Right kidney (tissue), 9 donors: Measurements from ENCODE around the gene QRICH1.

ENCODE experiments used
- DNase-seq: peaks from one replicate; pipeline ENCODE4 v3.0.0-alpha.2; 2016
- long read RNA-seq, 8 donors: transcript quantifications; one replicate each; lab custom pipeline, GENCODE V29; 2026

Gene QRICH1, protein sequence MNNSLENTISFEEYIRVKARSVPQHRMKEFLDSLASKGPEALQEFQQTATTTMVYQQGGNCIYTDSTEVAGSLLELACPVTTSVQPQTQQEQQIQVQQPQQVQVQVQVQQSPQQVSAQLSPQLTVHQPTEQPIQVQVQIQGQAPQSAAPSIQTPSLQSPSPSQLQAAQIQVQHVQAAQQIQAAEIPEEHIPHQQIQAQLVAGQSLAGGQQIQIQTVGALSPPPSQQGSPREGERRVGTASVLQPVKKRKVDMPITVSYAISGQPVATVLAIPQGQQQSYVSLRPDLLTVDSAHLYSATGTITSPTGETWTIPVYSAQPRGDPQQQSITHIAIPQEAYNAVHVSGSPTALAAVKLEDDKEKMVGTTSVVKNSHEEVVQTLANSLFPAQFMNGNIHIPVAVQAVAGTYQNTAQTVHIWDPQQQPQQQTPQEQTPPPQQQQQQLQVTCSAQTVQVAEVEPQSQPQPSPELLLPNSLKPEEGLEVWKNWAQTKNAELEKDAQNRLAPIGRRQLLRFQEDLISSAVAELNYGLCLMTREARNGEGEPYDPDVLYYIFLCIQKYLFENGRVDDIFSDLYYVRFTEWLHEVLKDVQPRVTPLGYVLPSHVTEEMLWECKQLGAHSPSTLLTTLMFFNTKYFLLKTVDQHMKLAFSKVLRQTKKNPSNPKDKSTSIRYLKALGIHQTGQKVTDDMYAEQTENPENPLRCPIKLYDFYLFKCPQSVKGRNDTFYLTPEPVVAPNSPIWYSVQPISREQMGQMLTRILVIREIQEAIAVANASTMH
- long read RNA-seq, donor 1, partial matches to known transcripts: 16 of 21 reads
- long read RNA-seq, donor 1, other reads (novel, unspliced or antisense): 0 of 21 reads
- long read RNA-seq, donor 2, partial matches to known transcripts: 17 of 18 reads
- long read RNA-seq, donor 2, other reads (novel, unspliced or antisense): 0 of 18 reads
- long read RNA-seq, donor 3, partial matches to known transcripts: 6 of 8 reads
- long read RNA-seq, donor 3, other reads (novel, unspliced or antisense): 0 of 8 reads
- long read RNA-seq, donor 4, partial matches to known transcripts: 18 of 24 reads
- long read RNA-seq, donor 4, other reads (novel, unspliced or antisense): 0 of 24 reads
- long read RNA-seq, donor 5, partial matches to known transcripts: 5 of 7 reads
- long read RNA-seq, donor 5, other reads (novel, unspliced or antisense): 0 of 7 reads
- long read RNA-seq, donor 6, partial matches to known transcripts: 31 of 33 reads
- long read RNA-seq, donor 6, other reads (novel, unspliced or antisense): 0 of 33 reads
- long read RNA-seq, donor 7, partial matches to known transcripts: 84 of 89 reads
- long read RNA-seq, donor 7, other reads (novel, unspliced or antisense): 0 of 89 reads
- long read RNA-seq, donor 8, partial matches to known transcripts: 22 of 27 reads
- long read RNA-seq, donor 8, other reads (novel, unspliced or antisense): 0 of 27 reads

- DNase-seq: peak; percentile 99
Observed at GRCh38 chr3:49093853-49094767, at the start of gene QRICH1. QRICH1 (minus strand) TSS chr3:49094071; CDS start chr3:49077017, 17,054 bp downstream.

DNA sequence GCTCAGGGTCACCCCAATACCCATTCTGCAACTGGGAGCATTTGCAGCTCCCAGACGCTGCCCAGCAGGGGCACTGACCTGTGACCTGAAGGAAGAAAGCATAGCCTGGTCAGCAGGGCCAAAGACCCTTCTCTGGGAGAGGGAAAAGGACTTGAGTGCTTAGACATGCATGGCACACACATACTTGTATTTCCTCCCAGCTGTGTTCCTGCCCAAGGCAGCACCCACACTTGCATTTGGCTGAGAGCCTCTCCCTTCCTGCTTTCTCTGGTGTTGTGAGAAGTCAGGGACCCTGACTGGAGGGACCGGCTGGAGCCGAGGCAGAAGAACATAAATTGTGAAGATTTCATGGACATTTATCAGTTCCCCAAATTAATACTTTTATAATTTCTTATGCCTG lies 46.2 kb upstream of the QRICH1 start:
- no peak for DNase-seq

GRCh38 chr3:49135499-49135898 lies 41.6 kb upstream of the QRICH1 start:
- DNase-seq: no peak

GRCh38 chr3:49134471-49135265 lies 40.8 kb upstream of the QRICH1 start:
- DNase-seq: no peak

DNA sequence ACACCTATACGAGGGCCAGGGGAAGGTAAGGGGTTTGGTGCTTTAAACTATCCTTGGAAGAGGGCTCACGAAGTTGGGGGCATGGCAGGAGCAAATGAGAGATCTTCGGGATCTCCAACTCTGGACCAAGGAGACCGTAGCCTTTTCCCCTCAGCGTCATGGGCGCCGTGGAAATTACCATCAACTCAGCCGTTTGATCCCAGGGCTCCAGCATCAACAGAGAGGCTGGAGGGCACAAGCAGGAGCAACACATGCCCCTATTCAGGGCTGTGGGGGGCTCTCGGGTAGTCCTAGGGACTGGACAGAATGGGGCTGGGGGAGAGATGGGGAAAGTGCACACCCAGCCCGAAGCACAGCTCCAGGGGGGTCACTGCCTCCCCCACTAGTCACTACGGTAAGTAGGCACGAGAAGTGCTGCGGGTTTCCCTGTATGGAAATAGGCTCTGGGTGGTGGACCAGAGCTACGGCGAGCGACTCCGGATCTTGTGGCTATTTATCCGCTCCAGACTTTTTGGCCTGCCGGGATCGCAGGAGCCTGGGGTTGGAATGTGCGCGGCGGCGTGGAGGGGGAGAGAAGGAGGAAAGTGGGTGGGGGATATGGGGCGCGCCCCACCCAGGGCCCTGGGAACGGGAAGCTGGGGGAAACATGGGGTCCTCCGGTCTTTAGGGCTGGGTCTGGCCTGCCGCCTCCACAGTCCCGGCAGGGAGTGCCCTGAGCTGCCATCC lies 39.5 kb upstream of the QRICH1 start:
- DNase-seq: peak; percentile 84

GRCh38 chr3:49132437-49133225 lies 38.8 kb upstream of the QRICH1 start, which contains the start of gene LAMB2:
LAMB2 (minus strand) TSS chr3:49133050; CDS start chr3:49132867, 183 bp downstream.
- DNase-seq: peak; percentile 87

DNA sequence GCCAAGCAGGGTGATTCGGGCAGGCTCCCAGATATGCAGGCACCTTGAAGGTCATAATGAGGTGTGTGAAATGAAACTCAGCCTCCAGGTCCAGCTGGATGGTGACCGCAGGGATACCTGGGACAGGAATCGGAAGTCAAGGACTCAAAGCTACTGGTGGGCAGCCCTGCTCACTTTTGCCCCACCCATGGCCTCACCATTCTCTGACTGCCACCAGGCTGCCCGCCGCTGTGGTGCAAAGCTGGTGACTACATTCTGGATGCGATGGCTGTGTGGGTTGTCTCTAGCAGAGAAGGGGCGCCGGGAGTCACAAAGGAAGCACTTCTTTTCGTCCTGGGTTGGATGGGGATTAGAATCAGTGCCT lies 38.2 kb upstream of the QRICH1 start:
- DNase-seq: no peak

- DNase-seq: no peak
Observed at GRCh38 chr3:49131576-49131975, 37.7 kb upstream of the QRICH1 start.

GRCh38 chr3:49131040-49131439 lies 37.2 kb upstream of the QRICH1 start:
- DNase-seq: no peak

DNA sequence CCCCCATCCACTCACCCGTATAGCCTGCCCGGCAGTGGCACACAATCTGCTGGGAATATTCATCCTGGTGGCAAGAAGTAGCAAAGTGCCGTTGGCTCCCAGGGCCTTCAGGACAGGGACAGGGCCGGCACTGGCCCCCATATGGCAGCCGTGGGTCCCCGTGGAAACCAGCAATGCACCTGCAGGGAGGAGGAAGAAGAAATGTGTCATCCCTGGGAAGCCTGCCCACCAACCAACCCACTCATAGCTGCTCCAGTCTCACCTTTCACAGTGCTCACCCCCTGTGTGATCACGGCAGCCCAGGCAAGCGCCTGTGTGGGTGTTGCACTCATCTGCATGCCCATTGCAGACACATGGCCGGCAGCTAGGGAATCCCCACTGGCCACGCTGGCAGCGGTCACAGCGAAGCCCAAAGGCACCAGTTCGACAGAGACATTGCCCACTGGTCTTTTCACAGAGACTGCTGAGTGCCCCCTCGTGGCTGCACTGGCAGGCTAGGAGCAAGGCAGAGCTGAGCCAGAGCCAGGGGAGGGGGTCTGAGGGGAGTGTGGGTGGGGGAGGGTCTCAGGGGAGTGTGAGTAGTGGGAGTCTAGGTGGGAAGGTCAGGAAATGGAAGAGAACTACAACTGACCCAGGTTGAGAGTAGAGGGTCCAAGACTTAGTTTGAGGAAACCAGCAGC lies 31.3 kb upstream of the QRICH1 start:
- DNase-seq: no peak

- no peak for DNase-seq
Observed at GRCh38 chr3:49124203-49124602, 30.3 kb upstream of the QRICH1 start.

DNA sequence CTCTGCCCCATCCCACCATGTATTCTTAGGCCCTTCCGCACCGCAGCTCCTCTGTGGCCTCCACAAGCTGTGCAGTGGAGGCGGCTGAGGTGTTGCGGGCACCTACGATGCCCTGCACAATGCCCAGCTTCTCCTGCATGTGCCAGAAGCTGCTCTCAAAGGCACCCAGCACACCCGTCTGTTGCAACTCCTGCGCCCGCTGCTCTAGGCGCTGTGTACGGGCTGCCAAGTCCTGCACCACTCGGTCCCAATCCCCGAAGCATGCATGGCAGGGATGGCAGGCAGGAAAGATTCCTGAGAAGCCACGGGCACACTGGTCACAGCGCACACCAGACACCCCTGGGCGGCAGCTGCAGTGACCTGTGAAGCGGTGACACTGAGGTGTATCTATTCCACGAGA lies 29.8 kb upstream of the QRICH1 start:
- DNase-seq: no peak

DNA sequence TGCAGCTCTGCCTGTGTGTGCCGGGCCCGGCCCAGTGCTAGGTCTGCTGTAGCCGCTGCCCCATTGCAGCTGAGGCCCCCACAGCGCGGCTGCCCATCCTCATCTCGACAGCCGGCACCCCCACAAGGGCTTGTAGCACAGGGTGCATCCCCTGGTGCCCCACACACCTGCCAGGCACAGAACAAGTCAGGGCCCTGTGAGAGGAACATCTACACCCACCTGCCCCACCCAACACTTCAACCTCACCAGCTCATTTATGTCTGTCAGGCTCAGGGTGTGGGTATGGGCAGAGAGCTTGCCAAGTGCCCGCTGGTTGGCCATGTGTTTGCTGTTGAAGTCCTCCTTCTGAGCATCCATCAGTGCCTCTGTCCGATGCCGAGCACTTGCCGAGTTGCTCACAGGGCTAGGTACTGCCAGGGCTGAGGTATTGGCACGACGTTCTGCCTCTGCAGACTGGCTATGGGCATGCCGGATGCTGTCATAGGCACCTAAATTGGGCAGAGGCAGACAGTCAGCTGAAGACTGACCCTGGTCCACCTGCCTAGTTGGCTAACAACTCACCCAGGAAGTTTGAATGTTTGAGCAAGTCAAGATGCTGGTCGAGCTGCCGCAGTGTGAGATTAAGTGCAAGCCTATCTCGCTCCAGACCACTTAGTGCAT lies 29.1 kb upstream of the QRICH1 start:
- no peak for DNase-seq

- DNase-seq: no peak
Observed at GRCh38 chr3:49122451-49122850, 28.6 kb upstream of the QRICH1 start.

DNA sequence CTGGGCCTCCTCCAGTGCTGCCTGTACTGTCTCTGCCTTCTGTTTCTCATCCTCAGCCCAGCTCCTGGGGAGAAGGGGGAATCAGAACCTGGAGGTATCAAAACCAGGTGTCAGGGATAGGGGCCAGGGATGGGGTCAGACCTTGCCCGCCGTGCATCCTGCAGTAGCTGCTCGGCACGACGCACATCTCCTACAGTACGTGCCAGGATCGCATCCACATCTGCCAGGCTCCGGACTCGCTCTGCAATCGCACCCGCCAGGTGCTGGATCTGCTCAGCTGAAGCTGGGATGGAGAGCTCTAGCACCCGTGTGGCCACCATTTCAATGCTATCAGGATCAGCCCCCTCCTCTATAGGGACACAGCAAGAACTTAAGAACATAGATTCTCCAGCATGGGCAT lies 28.2 kb upstream of the QRICH1 start:
- DNase-seq: no peak

DNA sequence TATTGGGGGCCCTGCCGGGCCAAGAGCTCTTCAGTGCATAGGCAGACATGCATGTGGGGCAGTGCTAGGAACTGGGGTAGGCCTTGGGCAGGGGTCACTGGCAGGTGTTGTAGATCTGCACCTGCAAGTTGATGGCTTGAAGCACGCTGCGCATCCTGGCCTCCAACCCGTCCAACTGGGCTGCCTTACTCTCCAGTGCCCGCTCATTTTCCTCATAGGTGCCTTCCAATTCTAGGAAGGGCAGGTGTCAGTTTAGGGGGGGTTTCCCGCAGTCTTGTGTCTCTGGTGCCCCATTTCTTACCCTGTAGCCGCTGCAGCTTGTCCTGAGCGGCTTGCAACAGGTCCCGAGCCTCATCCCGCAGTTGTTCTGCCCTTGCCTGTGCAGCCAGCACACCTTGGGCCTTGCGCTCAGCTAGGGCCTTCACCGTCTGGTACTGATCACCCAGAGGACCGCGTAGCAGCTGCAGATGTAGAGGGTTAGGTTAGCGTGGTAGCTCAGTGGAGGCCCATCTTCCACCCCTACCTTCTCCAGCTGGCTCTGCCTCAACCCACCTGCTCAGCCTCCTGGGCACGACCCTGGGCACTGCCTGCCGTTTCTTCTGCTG lies 27.4 kb upstream of the QRICH1 start:
- DNase-seq: no peak
